Measurements from ENCODE around the gene CDC42BPB.

GRCh38 chr14:102982852-102983470 is 74.4 kb downstream of the CDC42BPB start:
- TF ChIP-seq ZNF513 (CRISPR knock-in tag; conservative IDR thresholded peaks at IDR 0.05), result no peak
- TF ChIP-seq, protein P1, sequence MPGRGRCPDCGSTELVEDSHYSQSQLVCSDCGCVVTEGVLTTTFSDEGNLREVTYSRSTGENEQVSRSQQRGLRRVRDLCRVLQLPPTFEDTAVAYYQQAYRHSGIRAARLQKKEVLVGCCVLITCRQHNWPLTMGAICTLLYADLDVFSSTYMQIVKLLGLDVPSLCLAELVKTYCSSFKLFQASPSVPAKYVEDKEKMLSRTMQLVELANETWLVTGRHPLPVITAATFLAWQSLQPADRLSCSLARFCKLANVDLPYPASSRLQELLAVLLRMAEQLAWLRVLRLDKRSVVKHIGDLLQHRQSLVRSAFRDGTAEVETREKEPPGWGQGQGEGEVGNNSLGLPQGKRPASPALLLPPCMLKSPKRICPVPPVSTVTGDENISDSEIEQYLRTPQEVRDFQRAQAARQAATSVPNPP (CRISPR knock-in tag; IDR thresholded peaks at IDR 0.05), result no peak
- peak; percentile 23; the same call in 1 of the 2 replicates for TF ChIP-seq CTCF (CRISPR knock-in tag; IDR thresholded peaks at IDR 0.05)
